ENCODE measurements around the gene TSSK6. TPM values are rescaled to one million over a fixed set of nuclear protein-coding genes. Genes with fewer than 3 reads are reported as not detected.

The TSSK6 gene
- total RNA-seq, 4 donors from 2014 or later: 0.40 to 3.3 (median 0.92) TPM

- H3K27me3 ChIP-seq: no peaks in the 10 kb centered on the region
- H3K36me3 ChIP-seq: peaks cover 0 to 16% of the 10 kb centered on the region in 2 donors
- TF ChIP-seq POLR2A (IDR thresholded peaks at IDR 0.05) (no peak), EP300 (IDR thresholded peaks at IDR 0.05) (no peak), CTCF (IDR thresholded peaks at IDR 0.05) (no peak), POLR2AphosphoS5 (IDR thresholded peaks at IDR 0.05) (no peak)
- H3K27ac ChIP-seq: no peak overlapping the region
- no peak for ATAC-seq
- 77 to 92% methylated on average over 2 to 3 of the region's 15 CpGs for WGBS, 2 donors (ENCODE audit: low coverage in 1 of 2)
- H3K4me1 ChIP-seq: peaks cover 0 to 51% (median 22%) of the 10 kb centered on the region in 3 donors
- H3K9me3 ChIP-seq: no peaks in the 10 kb centered on the region
- H3K4me3 ChIP-seq: no peak overlapping the region
These were observed 30.0 kb downstream of the TSSK6 start for GRCh38 chr19:19485161-19485997.

- ATAC-seq: no peak
- H3K9me3 ChIP-seq: no peaks in the 10 kb centered on the region
- H3K36me3 ChIP-seq: peaks cover 0 to 16% of the 10 kb centered on the region in 2 donors
- peaks cover 0 to 28% (median under 1%) of the 10 kb centered on the region in 3 donors for H3K4me1 ChIP-seq
- 35% methylated on average over 6 of the region's 19 CpGs; no CpG with 5 or more reads in 1 of the 2 donors for WGBS, 2 donors (ENCODE audit: low coverage in 1 of 2)
- no peak overlapping the region for H3K27ac ChIP-seq
- H3K4me3 ChIP-seq: no peak overlapping the region
- no peaks in the 10 kb centered on the region for H3K27me3 ChIP-seq
- TF ChIP-seq POLR2A (IDR thresholded peaks at IDR 0.05): no peak
- no peak for TF ChIP-seq POLR2AphosphoS5 (IDR thresholded peaks at IDR 0.05)
- TF ChIP-seq EP300 (IDR thresholded peaks at IDR 0.05): no peak
- TF ChIP-seq CTCF (IDR thresholded peaks at IDR 0.05): no peak
These were observed 32.3 kb downstream of the TSSK6 start for GRCh38 chr19:19482809-19483596.

GRCh38 chr19:19480688-19481087 lies 34.7 kb downstream of the TSSK6 start:
- Histone ChIP-seq H3K4me3 (no peak overlapping the region), H3K27ac (no peak overlapping the region), H3K4me1 (peaks cover 0 to 22% (median 3%) of the 10 kb centered on the region in 3 donors), H3K36me3 (peaks cover 0 to 16% of the 10 kb centered on the region in 2 donors), H3K9me3 (no peaks in the 10 kb centered on the region), H3K27me3 (no peaks in the 10 kb centered on the region)
- TF ChIP-seq POLR2A (IDR thresholded peaks at IDR 0.05): no peak
- TF ChIP-seq CTCF (IDR thresholded peaks at IDR 0.05): no peak
- TF ChIP-seq EP300 (IDR thresholded peaks at IDR 0.05): no peak
- no peak for TF ChIP-seq POLR2AphosphoS5 (IDR thresholded peaks at IDR 0.05)
- no peak for ATAC-seq
- WGBS, 2 donors (ENCODE audit: low coverage in 1 of 2): 100% methylated on average over 1 of the region's 5 CpGs; no CpG with 5 or more reads in 1 of the 2 donors

- no peaks in the 10 kb centered on the region for H3K9me3 ChIP-seq
- ATAC-seq: no peak
- H3K4me3 ChIP-seq: no peak overlapping the region
- no peak for TF ChIP-seq CTCF (IDR thresholded peaks at IDR 0.05)
- TF ChIP-seq POLR2A (IDR thresholded peaks at IDR 0.05): no peak
- no peak for TF ChIP-seq POLR2AphosphoS5 (IDR thresholded peaks at IDR 0.05)
- TF ChIP-seq EP300 (IDR thresholded peaks at IDR 0.05): no peak
- H3K27me3 ChIP-seq: no peaks in the 10 kb centered on the region
- peaks cover 0 to 29% (median 3%) of the 10 kb centered on the region in 3 donors for H3K4me1 ChIP-seq
- peaks cover 0 to 26% of the 10 kb centered on the region in 2 donors for H3K36me3 ChIP-seq
- H3K27ac ChIP-seq: no peak overlapping the region
- 71 to 86% methylated on average over 2 to 4 of the region's 10 CpGs for WGBS, 2 donors (ENCODE audit: low coverage in 1 of 2)
These were observed 37.5 kb downstream of the TSSK6 start for GRCh38 chr19:19477705-19478383.

Measured in gastroesophageal sphincter (tissue), 4 donors.